SIG-M5 (cell line): Measurements from ENCODE around the gene NUP155.
"Not testable (repeated sequence)": the region's sequence is repeated elsewhere in the genome, so short reads cannot be mapped to it uniquely, and the experiment has no call there.

Experiments
- DNase-seq: peaks from one replicate; lab custom pipeline; 2025; lab: John Stamatoyannopoulos, UW

The NUP155 gene

GRCh38 chr5:37275511-37275910, 95.4 kb downstream of the NUP155 start:
- no peak for DNase-seq

GRCh38 chr5:37272511-37272910, 98.4 kb downstream of the NUP155 start:
- no peak for DNase-seq

- DNase-seq, result not testable (repeated sequence)
Measured at GRCh38 chr5:37268100-37268499, 102.8 kb downstream of the NUP155 start.

- DNase-seq, result no peak
Measured at GRCh38 chr5:37255774-37256358, 115.0 kb downstream of the NUP155 start.

- DNase-seq, result no peak
Measured at GRCh38 chr5:37254581-37254980, 116.3 kb downstream of the NUP155 start.

GRCh38 chr5:37251665-37252064, 119.2 kb downstream of the NUP155 start:
- DNase-seq, result no peak

GRCh38 chr5:37249815-37250164, 121.1 kb downstream of the NUP155 start:
- DNase-seq, result no peak

- DNase-seq, result no peak
Measured at GRCh38 chr5:37248970-37249814, 121.7 kb downstream of the NUP155 start, which contains the start of gene CPLANE1. Gene CPLANE1 (minus strand): TSS chr5:37249376. CDS start chr5:37247698, 1,678 bp downstream.

GRCh38 chr5:37248421-37248969, 122.4 kb downstream of the NUP155 start:
- no peak for DNase-seq

GRCh38 chr5:37247496-37247895, 123.4 kb downstream of the NUP155 start:
- DNase-seq, result no peak

GRCh38 chr5:37247036-37247435, 123.9 kb downstream of the NUP155 start:
- DNase-seq, result no peak
